H1 (cell line): Measurements from ENCODE around the gene SCG5. TPM values are rescaled to one million over a fixed set of nuclear protein-coding genes. Genes with fewer than 3 reads are reported as not detected.

Experiments
- CTCF ChIA-PET: fragments of 300-600 bp; sonication (Branson Sonifier 250); formaldehyde crosslinking; loops from one replicate; lab custom pipeline; 2021; ENCODE audit not compliant: partially characterized antibody; lab: Charles Lee
- POLR2A ChIA-PET: fragments of 300-600 bp; sonication (Branson Sonifier 250); formaldehyde crosslinking; loops from one replicate; lab custom pipeline; 2021; ENCODE audit warnings: inconsistent platforms; ENCODE audit not compliant: partially characterized antibody; lab: Charles Lee
- DNase-seq, 2 experiments: peaks; one replicate each; pipeline versions ENCODE4 v3.0.0 to v3.0.0-alpha.2; 2010 to 2022; ENCODE audit warnings: low spot score in 2 of 2, low read depth in 1 of 2, mixed read lengths in 1 of 2
- FAIRE-seq: peaks from 2 replicates; lab custom pipeline; 2011; peaks lifted over from hg19 to GRCh38; lab: Jason Lieb, UNC
- H2AFZ ChIP-seq: 2 replicates; pipeline ENCODE4 v1.8.1; 2012; ENCODE audit warnings: low read length, inconsistent platforms
- H2AK5ac ChIP-seq: 2 replicates; pipeline ENCODE4 v1.6.1; 2013; ENCODE audit warnings: low read depth, low read length
- H2BK120ac ChIP-seq: replicated peaks from 2 replicates; pipeline ENCODE3; 2013; ENCODE audit warnings: low read depth, low read length, inconsistent platforms
- H2BK12ac ChIP-seq: 2 replicates; pipeline ENCODE4 v1.6.1; 2013; ENCODE audit warnings: low read depth, low read length
- H2BK15ac ChIP-seq: 2 replicates; pipeline ENCODE4 v1.6.1; 2013; ENCODE audit warnings: low read length
- H2BK20ac ChIP-seq: 2 replicates; pipeline ENCODE4 v1.6.1; 2013; ENCODE audit warnings: low read length
- H2BK5ac ChIP-seq: 2 replicates; pipeline ENCODE4 v1.6.1; 2013; ENCODE audit warnings: low read depth, low read length
- H3K14ac ChIP-seq: 2 replicates; pipeline ENCODE4 v1.6.1; 2013; ENCODE audit warnings: inconsistent platforms; ENCODE audit not compliant: insufficient read length
- H3K18ac ChIP-seq: 2 replicates; pipeline ENCODE4 v1.6.1; 2013; ENCODE audit warnings: low read length; ENCODE audit errors: extremely low read depth
- H3K23ac ChIP-seq: 2 replicates; pipeline ENCODE4 v1.6.1; 2013; ENCODE audit warnings: inconsistent platforms; ENCODE audit not compliant: insufficient read length
- H3K23me2 ChIP-seq: 2 replicates; pipeline ENCODE4 v1.6.1; 2013; ENCODE audit warnings: low read depth, low read length
- H3K27ac ChIP-seq: 2 replicates; pipeline ENCODE4 v1.6.1; 2011; ENCODE audit warnings: low read depth, low read length, inconsistent platforms
- H3K27me3 ChIP-seq, 4 experiments: replicated peaks in 1 of 4; 1 replicate in 1 of 4; 2 replicates in 3 of 4; pipeline versions ENCODE4 v1.6.1 to v1.8.1; 2011 to 2013; ENCODE audit warnings: low read length in 3 of 4, mild to moderate bottlenecking in 3 of 4, inconsistent platforms in 2 of 4, mixed read lengths in 2 of 4, moderate library complexity in 1 of 4; ENCODE audit not compliant: control insufficient read depth in 3 of 4, insufficient read depth in 3 of 4; ENCODE audit errors: extremely low read depth in 1 of 4
- H3K36me3 ChIP-seq, 4 experiments: 2 replicates each; pipeline versions ENCODE4 v1.6.1 to v1.8.1; 2011 to 2013; ENCODE audit warnings: mild to moderate bottlenecking in 4 of 4, low read length in 3 of 4, moderate library complexity in 2 of 4, control low read depth in 1 of 4, inconsistent platforms in 1 of 4; ENCODE audit not compliant: insufficient read depth in 4 of 4, control insufficient read depth in 2 of 4
- H3K4ac ChIP-seq: replicated peaks from 2 replicates; pipeline ENCODE3; 2013; ENCODE audit warnings: low read length, low read depth, mixed read lengths, inconsistent platforms; ENCODE audit not compliant: insufficient read length
- H3K4me1 ChIP-seq, 4 experiments: replicated peaks in 1 of 4; 1 replicate in 1 of 4; 2 replicates in 3 of 4; pipeline versions ENCODE4 v1.6.1 to v1.8.1; 2011 to 2013; ENCODE audit warnings: low read length in 3 of 4, inconsistent platforms in 2 of 4, mixed read lengths in 1 of 4; ENCODE audit not compliant: insufficient read depth in 4 of 4, control insufficient read depth in 3 of 4
- H3K4me2 ChIP-seq, 2 experiments: 2 replicates each; pipeline versions ENCODE4 v1.6.1 to v1.8.1; 2011 to 2013; ENCODE audit warnings: low read depth in 2 of 2, low read length in 2 of 2, control low read depth in 1 of 2, inconsistent platforms in 1 of 2, mild to moderate bottlenecking in 1 of 2; ENCODE audit not compliant: insufficient read depth in 1 of 2
- H3K4me3 ChIP-seq, 4 experiments: fragments of 200-600, 300-600 bp in 1 of 4; sonication (generic), shearing (Covaris generic), sonication (Bioruptor Twin) in 1 of 4; 2 replicates each; pipeline versions ENCODE4 v1.5.1 to v1.8.1; 2011 to 2016; ENCODE audit warnings: low read length in 4 of 4, low read depth in 3 of 4, control low read depth in 2 of 4, inconsistent platforms in 2 of 4, mild to moderate bottlenecking in 2 of 4, mixed read lengths in 1 of 4, moderate library complexity in 1 of 4; ENCODE audit not compliant: insufficient read depth in 2 of 4; ENCODE audit errors: extremely low read depth in 1 of 4
- H3K56ac ChIP-seq: replicated peaks from 2 replicates; pipeline ENCODE3; 2013; ENCODE audit warnings: low read depth, mild to moderate bottlenecking, mixed read lengths, low read length, inconsistent platforms; ENCODE audit not compliant: insufficient read length
- H3K79me1 ChIP-seq: 2 replicates; pipeline ENCODE4 v1.6.1; 2013; ENCODE audit warnings: low read depth, low read length, control low read depth
- H3K79me2 ChIP-seq, 2 experiments: 2 replicates each; pipeline versions ENCODE4 v1.6.1 to v1.8.1; 2012 to 2013; ENCODE audit warnings: low read length in 2 of 2, mild to moderate bottlenecking in 2 of 2, inconsistent platforms in 1 of 2; ENCODE audit not compliant: insufficient read depth in 2 of 2, control insufficient read depth in 1 of 2
- H3K9ac ChIP-seq, 4 experiments: replicated peaks in 1 of 4; 1 replicate in 1 of 4; 2 replicates in 3 of 4; pipeline versions ENCODE4 v1.6.1 to v1.8.1; 2011 to 2013; ENCODE audit warnings: low read depth in 3 of 4, low read length in 3 of 4, control low read depth in 2 of 4, mild to moderate bottlenecking in 2 of 4, moderate library complexity in 2 of 4, inconsistent platforms in 1 of 4; ENCODE audit errors: extremely low read depth in 1 of 4
- H3K9me3 ChIP-seq, 2 experiments: 2 replicates each; pipeline versions ENCODE4 v1.6.1 to v1.8.1; 2012 to 2013; ENCODE audit warnings: mild to moderate bottlenecking in 2 of 2, moderate library complexity in 2 of 2, control low read depth in 1 of 2, inconsistent platforms in 1 of 2, low read depth in 1 of 2, low read length in 1 of 2, mixed read lengths in 1 of 2; ENCODE audit not compliant: insufficient read depth in 2 of 2
- H4K20me1 ChIP-seq, 2 experiments: replicated peaks in 1 of 2; 2 replicates each; pipeline versions ENCODE3 to v1.8.1; 2011 to 2013; ENCODE audit warnings: inconsistent platforms in 2 of 2, low read length in 2 of 2, mild to moderate bottlenecking in 1 of 2; ENCODE audit not compliant: insufficient read depth in 2 of 2, control insufficient read depth in 1 of 2
- H4K5ac ChIP-seq: 2 replicates; pipeline ENCODE4 v1.6.1; 2013; ENCODE audit warnings: low read length, low read depth, mixed read lengths, inconsistent platforms; ENCODE audit not compliant: insufficient read length
- H4K8ac ChIP-seq: 2 replicates; pipeline ENCODE4 v1.8.0; 2013; ENCODE audit warnings: mild to moderate bottlenecking, moderate library complexity, low read length, inconsistent platforms; ENCODE audit not compliant: insufficient read depth; ENCODE audit errors: extremely low read depth
- H4K91ac ChIP-seq: replicated peaks from 2 replicates; pipeline ENCODE3; 2013; ENCODE audit warnings: low read length, mixed read lengths, inconsistent platforms; ENCODE audit not compliant: insufficient read length
- EZH2 ChIP-seq: fragments of 200-600 bp; sonication (generic); IDR thresholded peaks from 2 replicates; pipeline ENCODE4 v1.7.1; 2012; ENCODE audit warnings: low read depth, mild to moderate bottlenecking, moderate library complexity, low read length, inconsistent platforms; ENCODE audit not compliant: severe bottlenecking
- SP1 ChIP-seq: IDR thresholded peaks from 2 replicates; pipeline ENCODE4 v1.6.1; 2011; ENCODE audit warnings: low read depth, low read length
- WGBS, 2 experiments: shearing (Covaris generic) in 1 of 2; methylation state at CpG; one replicate each; pipeline versions ENCODE4 v1.1.6 to v1.1.7; 2013 to 2015; ENCODE audit warnings: low lambda C conversion rate in 2 of 2, mixed read lengths in 2 of 2, inconsistent platforms in 1 of 2, low coverage in 1 of 2, missing lambda C conversion rate in 1 of 2; ENCODE audit not compliant: insufficient replicate concordance in 2 of 2, insufficient coverage in 1 of 2, insufficient read length in 1 of 2; ENCODE audit errors: extremely low coverage in 1 of 2, missing lambda C conversion rate in 1 of 2; 5-methylcytosine and 5-hydroxymethylcytosine counted together
- polyA plus RNA-seq, 7 experiments: library from polyadenylated mRNA; depleted of rRNA in 3 of 7; stranded (reverse) in 5 of 7; unstranded in 2 of 7; fragments of >200 nt in 5 of 7; fragments of 200-250 nt in 2 of 7; gene quantifications; 1 replicate in 5 of 7; 2 replicates in 1 of 7; 4 replicates in 1 of 7; pipeline versions ENCODE4 v1.2.1 to v1.2.3, GENCODE V29; 2011 to 2013; ENCODE audit warnings: missing spikeins in 2 of 7, mixed read lengths in 2 of 7
- total RNA-seq: library from RNA; stranded (reverse); fragmentation: NEBNext Ultra II Directional; extraction: Animal tissue kit (Norgen Biotek cat#: 25700); gene quantifications from 2 replicates; pipeline ENCODE4 v1.2.1, GENCODE V29; 2021

The SCG5 gene
- total and polyA plus RNA-seq, 2 of the 8 experiments (the other 6 are each of a cell fraction or from before 2014, with no cell fraction given): 18.7 to 19.9 TPM

DNA sequence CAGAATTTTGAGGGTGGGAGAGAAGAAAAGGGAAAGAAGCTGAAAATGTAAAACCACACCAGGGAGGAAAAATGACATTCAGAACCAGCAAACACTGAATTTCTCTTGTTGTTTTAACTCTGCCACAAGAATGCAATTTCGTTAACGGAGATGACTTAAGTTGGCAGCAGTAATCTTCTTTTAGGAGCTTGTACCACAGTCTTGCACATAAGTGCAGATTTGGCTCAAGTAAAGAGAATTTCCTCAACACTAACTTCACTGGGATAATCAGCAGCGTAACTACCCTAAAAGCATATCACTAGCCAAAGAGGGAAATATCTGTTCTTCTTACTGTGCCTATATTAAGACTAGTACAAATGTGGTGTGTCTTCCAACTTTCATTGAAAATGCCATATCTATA, 91.8 kb downstream of the SCG5 start:
- no peak overlapping the region for H2BK20ac ChIP-seq
- H3K9ac ChIP-seq: no peak overlapping the region
- no peaks in the 10 kb centered on the region for H3K79me1 ChIP-seq
- no peak overlapping the region for H3K14ac ChIP-seq
- no peak overlapping the region for H3K23ac ChIP-seq
- H2AFZ ChIP-seq: no peak overlapping the region
- H2AK5ac ChIP-seq: no peak overlapping the region
- H3K18ac ChIP-seq: no peak overlapping the region
- no peaks in the 10 kb centered on the region for H4K20me1 ChIP-seq
- H3K4me1 ChIP-seq: peaks cover 0 to 11% (median 6%) of the 10 kb centered on the region in 4 experiments; a peak in 5 of 7 replicates
- no peak overlapping the region for H3K4ac ChIP-seq
- H4K91ac ChIP-seq: no peak overlapping the region
- no peaks in the 10 kb centered on the region for H3K36me3 ChIP-seq
- H2BK15ac ChIP-seq: no peak overlapping the region
- H3K9me3 ChIP-seq: no peaks in the 10 kb centered on the region
- ChIA-PET CTCF (no interaction called here), POLR2A (no interaction called here)
- H3K27ac ChIP-seq: no peak overlapping the region
- no peak overlapping the region for H4K8ac ChIP-seq
- no peak overlapping the region for H2BK12ac ChIP-seq
- H3K56ac ChIP-seq: no peak overlapping the region
- H2BK5ac ChIP-seq: no peak overlapping the region
- H3K4me2 ChIP-seq: no peak overlapping the region
- no peaks in the 10 kb centered on the region for H3K79me2 ChIP-seq
- no peak for FAIRE-seq
- H4K5ac ChIP-seq: no peak overlapping the region
- WGBS, 2 experiments: 80% methylated on average over 3 of the region's 3 CpGs; no CpG with 5 or more reads in 1 of the 2 experiments
- H3K27me3 ChIP-seq: no peaks in the 10 kb centered on the region; a peak in 1 of 7 replicates
- TF ChIP-seq SP1: no peak
- TF ChIP-seq EZH2: no peak
- no peak overlapping the region for H2BK120ac ChIP-seq
- no peak overlapping the region for H3K4me3 ChIP-seq
- no peak for DNase-seq
- peaks cover 2% of the 10 kb centered on the region for H3K23me2 ChIP-seq
